ENCODE results near the gene ATF7IP2.

- TF ChIP-seq, protein P1, sequence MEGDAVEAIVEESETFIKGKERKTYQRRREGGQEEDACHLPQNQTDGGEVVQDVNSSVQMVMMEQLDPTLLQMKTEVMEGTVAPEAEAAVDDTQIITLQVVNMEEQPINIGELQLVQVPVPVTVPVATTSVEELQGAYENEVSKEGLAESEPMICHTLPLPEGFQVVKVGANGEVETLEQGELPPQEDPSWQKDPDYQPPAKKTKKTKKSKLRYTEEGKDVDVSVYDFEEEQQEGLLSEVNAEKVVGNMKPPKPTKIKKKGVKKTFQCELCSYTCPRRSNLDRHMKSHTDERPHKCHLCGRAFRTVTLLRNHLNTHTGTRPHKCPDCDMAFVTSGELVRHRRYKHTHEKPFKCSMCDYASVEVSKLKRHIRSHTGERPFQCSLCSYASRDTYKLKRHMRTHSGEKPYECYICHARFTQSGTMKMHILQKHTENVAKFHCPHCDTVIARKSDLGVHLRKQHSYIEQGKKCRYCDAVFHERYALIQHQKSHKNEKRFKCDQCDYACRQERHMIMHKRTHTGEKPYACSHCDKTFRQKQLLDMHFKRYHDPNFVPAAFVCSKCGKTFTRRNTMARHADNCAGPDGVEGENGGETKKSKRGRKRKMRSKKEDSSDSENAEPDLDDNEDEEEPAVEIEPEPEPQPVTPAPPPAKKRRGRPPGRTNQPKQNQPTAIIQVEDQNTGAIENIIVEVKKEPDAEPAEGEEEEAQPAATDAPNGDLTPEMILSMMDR (IDR thresholded peaks at IDR 0.05), result no peak
- no peak for TF ChIP-seq POLR2A (IDR thresholded peaks at IDR 0.05)
These were observed 107.4 kb downstream of the ATF7IP2 start for GRCh38 chr16:10493276-10493675.

All from thyroid gland (tissue), 4 donors.